Coronary artery (tissue), 2 donors: ENCODE measurements around the gene MORC4.

Source experiments
- DNase-seq: peaks from one replicate; pipeline ENCODE4 v3.0.0-alpha.2; 2017; ENCODE audit warnings: low spot score
- H3K27ac ChIP-seq, 2 donors: fragments of 200-600 bp; sonication (generic); one replicate each; pipeline ENCODE4 v1.5.1; 2016 to 2019
- H3K4me3 ChIP-seq: fragments of 200-600 bp; sonication (generic); 2 replicates; pipeline ENCODE4 v1.5.1; 2016; ENCODE audit warnings: mild to moderate bottlenecking, moderate library complexity
- TF ChIP-seq, protein P1 (sequence below): fragments of 200-600 bp; sonication (generic); IDR thresholded peaks from one replicate; pipeline ENCODE4 v1.5.1; 2019; ENCODE audit warnings: antibody characterized with exemption

MORC4 gene

DNA sequence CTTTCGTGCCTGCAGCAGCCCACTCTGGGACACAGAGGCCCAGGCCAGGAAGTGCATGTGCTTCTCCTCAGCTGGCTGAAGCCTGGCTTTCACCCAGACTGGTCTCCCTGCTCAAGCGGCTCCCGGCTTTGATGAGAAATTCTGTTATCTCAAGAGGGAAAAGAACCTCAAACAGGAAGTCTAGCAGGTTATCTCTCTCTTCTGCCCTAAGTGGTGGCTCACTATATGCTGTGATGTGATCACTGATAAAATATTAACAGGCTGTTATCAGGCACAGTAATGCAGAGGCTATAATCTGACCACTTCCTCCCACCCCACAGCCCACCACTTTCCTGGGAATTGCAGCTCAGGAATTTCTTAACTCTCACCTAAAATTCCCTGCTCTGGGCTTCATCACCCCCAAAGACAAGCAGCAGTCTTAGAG is 66.5 kb downstream of the MORC4 start:
- no peak for DNase-seq
- Histone ChIP-seq H3K4me3 (no peak overlapping the region), H3K27ac (no peak overlapping the region)
- TF ChIP-seq, protein P1, sequence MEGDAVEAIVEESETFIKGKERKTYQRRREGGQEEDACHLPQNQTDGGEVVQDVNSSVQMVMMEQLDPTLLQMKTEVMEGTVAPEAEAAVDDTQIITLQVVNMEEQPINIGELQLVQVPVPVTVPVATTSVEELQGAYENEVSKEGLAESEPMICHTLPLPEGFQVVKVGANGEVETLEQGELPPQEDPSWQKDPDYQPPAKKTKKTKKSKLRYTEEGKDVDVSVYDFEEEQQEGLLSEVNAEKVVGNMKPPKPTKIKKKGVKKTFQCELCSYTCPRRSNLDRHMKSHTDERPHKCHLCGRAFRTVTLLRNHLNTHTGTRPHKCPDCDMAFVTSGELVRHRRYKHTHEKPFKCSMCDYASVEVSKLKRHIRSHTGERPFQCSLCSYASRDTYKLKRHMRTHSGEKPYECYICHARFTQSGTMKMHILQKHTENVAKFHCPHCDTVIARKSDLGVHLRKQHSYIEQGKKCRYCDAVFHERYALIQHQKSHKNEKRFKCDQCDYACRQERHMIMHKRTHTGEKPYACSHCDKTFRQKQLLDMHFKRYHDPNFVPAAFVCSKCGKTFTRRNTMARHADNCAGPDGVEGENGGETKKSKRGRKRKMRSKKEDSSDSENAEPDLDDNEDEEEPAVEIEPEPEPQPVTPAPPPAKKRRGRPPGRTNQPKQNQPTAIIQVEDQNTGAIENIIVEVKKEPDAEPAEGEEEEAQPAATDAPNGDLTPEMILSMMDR: no peak

DNA sequence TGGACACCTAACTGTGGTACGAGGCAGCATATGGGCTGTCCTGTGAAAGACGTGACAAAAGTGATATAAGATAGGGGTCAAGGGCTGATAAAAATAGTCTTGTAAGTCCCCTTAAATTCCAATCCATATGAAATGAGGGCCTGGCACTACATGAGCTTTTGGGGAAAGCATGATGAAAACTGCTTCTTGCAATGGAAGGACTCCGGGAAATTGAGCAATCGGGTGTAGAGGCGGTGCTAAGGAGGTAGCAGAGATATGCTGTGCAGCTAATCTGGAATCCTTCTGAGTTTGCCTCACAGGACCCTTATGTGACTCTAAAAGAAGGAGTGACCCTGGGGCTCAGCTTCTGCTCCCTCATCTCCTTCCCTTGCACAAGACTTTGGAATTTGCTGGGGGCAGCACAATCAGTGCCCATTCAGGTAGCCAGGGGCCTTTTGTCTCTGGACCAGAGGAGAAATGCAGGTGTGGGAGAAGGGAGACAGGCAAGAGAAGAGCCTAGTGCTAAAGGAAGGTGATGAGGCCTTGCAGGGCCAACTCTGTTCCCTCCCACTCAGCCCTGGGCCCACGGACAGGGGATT is 67.0 kb downstream of the MORC4 start:
- TF ChIP-seq, protein P1: no peak
- Histone ChIP-seq H3K27ac (peak overlapping the region in 1 of 2 donors; percentile 6), H3K4me3 (no peak overlapping the region)
- no peak for DNase-seq

DNA sequence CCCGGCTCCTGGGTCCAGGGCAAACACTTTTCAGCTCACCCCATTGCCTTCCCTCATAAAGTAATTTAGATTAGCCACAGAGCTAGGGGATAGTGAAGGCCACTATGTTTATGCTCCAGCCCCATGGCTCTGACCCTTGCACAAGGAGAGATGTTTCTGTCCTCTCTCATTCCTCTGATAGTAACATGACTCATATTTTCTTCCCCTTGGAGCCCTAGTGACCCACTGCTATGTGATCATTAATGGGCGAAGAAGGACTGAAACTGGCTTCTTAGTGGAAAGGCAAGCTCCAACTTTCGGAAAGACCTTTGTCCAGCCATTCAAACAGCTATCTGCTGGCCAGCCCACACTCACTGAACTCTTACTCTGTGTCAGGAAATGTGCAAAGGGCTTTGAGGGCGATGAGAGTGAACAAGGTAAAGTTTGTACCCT is 67.5 kb downstream of the MORC4 start:
- Histone ChIP-seq H3K4me3 (no peak overlapping the region), H3K27ac (peak overlapping the region in 1 of 2 donors; percentile 6)
- no peak for DNase-seq
- TF ChIP-seq, protein P1: no peak

DNA sequence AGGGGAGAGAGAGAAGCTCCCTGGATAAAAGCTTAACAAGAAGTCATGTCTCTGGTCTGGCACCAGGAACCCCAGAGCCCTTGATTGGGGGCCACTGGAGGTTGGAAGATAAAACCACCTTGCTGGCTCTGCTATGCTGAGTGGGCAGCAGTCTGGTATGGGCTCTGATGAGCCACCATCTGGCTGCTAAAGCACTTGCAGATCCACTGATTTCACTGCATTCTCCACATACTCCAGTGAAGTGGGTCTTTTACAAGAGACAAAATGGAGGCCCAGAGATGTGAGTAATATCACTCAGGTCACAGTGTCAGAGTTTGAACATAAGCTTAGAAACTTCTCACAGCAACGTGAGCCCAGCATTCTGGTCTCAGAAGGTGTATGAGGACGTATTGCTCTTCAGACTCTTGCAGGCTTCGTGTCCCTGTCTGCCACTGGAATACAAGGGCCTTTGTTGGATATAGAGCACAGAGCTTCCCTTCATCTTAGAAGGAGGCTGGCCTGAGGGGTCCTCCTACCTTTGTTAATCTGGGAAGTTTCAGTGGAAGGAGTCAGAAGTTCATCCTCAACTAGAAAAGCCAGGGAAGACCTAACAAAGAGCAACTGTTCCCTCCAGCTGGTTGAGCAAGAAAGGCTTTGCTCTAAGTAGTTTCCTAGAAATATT is 68.1 kb downstream of the MORC4 start:
- no peak overlapping the region for H3K27ac ChIP-seq
- H3K4me3 ChIP-seq: no peak overlapping the region
- TF ChIP-seq, protein P1: no peak
- DNase-seq: no peak

DNA sequence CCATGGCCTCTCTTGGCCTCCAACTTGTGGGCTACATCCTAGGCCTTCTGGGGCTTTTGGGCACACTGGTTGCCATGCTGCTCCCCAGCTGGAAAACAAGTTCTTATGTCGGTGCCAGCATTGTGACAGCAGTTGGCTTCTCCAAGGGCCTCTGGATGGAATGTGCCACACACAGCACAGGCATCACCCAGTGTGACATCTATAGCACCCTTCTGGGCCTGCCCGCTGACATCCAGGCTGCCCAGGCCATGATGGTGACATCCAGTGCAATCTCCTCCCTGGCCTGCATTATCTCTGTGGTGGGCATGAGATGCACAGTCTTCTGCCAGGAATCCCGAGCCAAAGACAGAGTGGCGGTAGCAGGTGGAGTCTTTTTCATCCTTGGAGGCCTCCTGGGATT is 71.8 kb downstream of the MORC4 start:
- Histone ChIP-seq H3K4me3 (no peak overlapping the region), H3K27ac (no peak overlapping the region)
- no peak for DNase-seq
- TF ChIP-seq, protein P1: no peak

DNA sequence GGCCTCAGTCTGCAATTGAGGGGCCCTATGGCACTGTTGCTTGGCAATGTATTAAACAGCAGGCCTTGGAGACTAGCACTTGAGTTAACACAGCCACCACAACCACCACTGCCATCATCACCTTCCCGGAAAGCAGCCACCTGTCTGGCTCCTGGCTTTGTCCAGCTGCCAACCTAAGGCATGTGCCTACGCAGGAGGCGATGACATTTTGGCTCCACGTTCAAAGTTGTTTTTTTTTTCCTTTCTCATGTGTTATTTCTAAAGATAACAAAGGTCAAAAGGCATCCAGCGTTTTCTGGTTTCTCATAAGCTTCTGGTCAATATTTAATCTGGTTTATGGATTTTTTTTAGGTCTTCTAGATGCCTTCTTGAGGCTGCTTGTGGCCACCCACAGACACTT is 72.3 kb downstream of the MORC4 start:
- DNase-seq: no peak
- H3K27ac ChIP-seq: no peak overlapping the region
- H3K4me3 ChIP-seq: no peak overlapping the region
- TF ChIP-seq, protein P1: no peak

- no peak overlapping the region for H3K4me3 ChIP-seq
- no peak overlapping the region for H3K27ac ChIP-seq
- no peak for DNase-seq
- TF ChIP-seq, protein P1: no peak
These were observed 73.0 kb downstream of the MORC4 start for GRCh38 chrX:106927023-106927422.
